Left renal pelvis (tissue), 4 donors: ENCODE measurements around the gene ATG101. TPM values are rescaled to one million over a fixed set of nuclear protein-coding genes. Genes with fewer than 3 reads are reported as not detected.
"Not testable (repeated sequence)": the region's sequence is repeated elsewhere in the genome, so short reads cannot be mapped to it uniquely, and the experiment has no call there.

Source experiments
- DNase-seq, 4 donors: peaks; one replicate each; pipeline ENCODE4 v3.0.0-alpha.2; 2013; ENCODE audit warnings: low read depth in 4 of 4, low spot score in 3 of 4
- polyA plus RNA-seq, 4 donors: library from polyadenylated mRNA; unstranded; fragments of 120-200 nt; gene quantifications; one replicate each; pipeline ENCODE4 v1.2.1, GENCODE V29; 2013; ENCODE audit not compliant: insufficient read length in 4 of 4

Gene ATG101
- polyA plus RNA-seq, 4 donors: 21.7 to 28.3 (median 25.6) TPM

DNA sequence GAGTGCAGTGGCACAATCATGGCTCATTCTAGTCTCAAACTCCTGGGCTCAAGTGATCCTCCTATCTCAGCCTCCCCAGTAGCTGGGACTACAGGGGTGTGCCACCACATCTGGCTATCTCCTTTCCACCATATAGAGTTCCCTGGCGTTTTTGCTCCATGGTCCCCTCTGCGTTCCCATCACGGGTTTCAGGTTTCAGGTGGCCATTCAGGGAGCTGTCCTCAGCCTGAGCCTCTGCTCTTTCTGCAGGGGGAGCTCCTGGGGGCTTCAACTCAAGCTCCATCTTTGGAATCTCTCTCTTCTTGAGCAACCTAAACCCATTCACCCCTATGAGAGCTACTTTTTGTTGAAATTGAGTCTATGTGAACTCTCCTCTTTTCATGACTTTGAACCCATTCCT is 21.3 kb downstream of the ATG101 start:
- no peak for DNase-seq

DNA sequence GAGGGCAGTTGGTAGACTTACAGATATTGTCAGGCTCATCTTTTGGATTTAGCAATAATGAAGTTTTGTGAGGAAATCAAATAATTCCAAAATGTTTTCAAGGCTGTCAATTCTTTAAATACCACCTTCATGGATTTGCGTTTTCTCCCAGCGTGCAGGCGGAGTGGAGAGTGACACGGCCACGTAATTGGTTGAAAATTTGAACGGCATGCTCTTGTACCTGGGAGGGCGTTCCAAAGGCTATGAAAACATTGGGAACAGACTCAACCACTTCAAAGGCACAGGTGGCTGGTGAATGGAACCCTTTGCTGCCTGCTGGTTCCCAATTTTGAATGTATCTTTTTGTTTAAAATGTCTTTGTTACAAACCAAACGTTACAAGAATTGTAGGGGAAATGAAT is 22.1 kb downstream of the ATG101 start:
- DNase-seq: no peak

DNA sequence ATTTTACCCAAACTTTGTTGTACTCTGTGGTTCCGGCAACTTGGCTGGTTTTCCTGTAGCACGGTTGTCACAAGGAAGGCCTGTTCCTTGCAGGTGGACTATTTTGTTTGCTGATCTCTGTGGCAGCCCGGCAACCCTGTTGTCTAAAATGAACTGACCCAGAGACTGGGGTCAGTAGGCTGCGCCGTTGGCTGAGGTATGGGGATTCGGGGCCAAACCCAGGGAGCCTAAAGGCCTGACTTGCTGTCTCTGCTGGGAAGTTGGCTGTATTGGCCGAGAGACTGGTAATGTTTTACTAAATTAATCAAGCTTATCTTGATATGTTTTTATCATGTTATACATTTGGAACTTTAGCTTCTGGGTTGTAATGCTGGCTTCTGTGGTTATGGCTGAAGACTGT is 23.6 kb downstream of the ATG101 start:
- DNase-seq: no peak

DNA sequence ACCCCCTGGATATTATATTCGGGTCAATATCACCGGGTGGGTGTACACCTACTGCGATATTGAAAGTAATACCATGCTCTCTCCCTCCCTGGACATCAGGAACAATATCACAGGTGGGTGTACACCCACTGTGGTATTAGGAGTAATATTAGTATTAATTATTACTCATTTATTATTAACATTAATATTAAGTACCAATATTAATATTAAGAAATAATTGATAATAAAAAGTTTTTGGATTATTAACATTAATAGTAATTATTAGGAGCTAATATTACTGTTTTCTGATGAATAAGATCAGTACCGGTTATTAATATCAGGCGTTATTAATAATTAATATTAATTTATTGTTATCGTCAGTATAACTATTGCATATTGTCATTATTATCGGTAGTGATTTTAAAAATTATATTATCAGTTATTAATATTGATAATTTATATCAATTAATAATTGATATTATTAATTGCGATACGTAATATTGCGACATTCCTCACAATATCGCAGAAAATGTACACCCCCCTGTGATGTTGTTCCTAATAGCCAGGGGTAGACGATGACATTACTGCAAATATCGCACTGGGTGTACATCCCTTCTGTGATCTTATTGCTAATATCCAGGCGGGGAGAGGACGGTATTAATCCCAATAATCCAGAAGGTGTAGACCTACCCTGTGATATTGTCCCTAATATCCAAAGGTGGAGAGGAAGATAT is 26.7 kb downstream of the ATG101 start:
- no peak for DNase-seq

DNA sequence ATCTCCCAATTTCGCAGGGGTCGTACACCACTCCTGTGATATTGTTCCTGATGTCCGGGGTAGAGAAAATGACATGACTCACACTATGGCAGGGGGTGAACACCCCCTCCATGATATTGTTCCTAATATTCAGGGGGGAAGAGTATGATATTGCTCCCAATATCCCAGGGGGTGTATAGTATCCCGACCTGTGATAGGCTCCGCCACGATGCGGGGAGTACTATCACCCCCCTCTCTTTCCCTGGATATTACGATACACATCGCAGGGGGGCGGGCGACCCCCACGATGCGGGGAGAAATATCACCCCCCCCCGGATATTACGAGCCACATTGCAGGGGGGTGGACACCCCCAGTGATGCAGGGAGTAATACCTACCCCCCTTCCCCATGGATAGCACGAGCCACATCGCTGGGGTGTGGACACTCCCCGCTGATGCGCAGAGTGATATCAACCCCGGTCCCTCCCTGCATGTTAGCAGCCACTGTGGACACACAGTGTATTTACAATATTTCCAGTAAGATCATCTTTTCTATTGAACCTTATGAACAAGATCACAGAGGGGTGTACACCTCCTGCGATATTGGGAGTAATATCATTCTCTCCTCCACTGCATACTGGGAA is 27.4 kb downstream of the ATG101 start:
- DNase-seq: no peak

DNA sequence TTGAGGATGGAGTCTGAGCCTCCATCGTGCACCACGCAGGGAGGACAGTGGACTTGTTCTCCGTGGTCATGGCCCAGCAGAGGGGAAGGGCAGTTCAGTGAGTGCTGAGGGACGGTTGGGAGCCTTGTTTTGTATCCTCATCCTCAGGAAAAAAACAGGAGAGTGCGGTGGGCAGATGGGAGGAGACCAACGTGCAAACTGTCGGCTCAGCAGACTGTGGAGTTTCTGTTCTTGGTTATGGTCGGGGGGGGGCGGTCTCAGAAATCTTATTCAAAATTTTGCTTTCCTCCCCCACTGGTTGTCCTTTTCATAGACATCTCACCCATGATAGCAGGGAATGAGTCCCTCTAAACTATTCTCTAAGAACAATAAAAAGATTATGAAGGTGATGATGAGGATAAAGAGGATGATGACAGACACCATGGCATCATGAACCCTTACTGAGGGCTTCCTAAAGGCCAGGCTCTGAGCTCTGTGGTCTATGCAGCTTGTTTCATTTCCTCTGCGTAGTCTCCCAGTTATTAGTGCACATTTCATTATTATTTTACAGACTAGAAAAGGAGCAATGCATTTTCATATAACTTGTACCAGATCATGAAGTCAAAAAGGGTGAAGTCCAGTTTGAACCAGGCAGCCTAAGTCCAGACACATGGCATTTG is 34.8 kb downstream of the ATG101 start:
- DNase-seq: not testable (repeated sequence)

DNA sequence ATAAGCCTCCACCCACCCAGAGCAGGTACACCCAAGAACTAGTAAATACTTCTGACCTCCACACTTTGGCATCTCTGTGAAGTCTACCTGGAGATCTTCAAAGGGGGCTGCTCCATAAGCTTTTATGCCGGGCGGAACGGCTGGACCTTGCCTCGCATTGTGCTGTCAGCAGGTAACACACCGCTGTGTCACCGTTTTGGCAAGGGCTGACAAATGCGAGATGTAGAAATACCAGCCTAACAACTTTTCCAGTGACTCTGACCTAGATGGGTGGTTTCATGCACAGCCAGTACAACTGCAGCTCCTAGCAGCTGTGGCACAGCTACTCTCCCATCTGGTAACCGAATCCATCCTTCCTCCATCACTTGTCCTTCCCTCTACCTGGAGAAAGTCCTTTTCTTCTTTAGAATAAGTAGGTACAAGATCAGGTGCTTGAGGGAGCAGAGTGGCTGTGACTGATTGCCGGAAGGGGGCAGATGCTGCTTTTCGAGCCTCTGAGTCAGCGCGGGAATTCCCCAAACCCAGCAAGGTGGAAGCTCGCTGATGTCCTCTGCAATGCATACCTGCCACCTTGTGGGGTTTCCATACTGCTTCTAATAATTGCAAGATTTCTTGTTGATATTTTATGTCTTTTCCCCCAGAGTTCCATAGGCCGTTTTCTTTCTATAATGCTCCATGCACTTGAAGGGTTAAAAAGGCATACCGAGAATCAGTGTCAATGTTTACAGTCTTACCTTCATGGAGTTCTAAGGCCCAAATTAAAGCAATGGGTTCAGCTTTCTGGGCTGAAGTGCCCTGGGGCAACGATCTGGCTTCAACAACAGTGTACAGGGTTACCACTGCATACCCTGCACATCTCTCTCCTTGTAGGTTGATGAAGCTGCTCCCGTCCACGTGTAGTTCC is 46.7 kb downstream of the ATG101 start:
- not testable (repeated sequence) for DNase-seq

DNA sequence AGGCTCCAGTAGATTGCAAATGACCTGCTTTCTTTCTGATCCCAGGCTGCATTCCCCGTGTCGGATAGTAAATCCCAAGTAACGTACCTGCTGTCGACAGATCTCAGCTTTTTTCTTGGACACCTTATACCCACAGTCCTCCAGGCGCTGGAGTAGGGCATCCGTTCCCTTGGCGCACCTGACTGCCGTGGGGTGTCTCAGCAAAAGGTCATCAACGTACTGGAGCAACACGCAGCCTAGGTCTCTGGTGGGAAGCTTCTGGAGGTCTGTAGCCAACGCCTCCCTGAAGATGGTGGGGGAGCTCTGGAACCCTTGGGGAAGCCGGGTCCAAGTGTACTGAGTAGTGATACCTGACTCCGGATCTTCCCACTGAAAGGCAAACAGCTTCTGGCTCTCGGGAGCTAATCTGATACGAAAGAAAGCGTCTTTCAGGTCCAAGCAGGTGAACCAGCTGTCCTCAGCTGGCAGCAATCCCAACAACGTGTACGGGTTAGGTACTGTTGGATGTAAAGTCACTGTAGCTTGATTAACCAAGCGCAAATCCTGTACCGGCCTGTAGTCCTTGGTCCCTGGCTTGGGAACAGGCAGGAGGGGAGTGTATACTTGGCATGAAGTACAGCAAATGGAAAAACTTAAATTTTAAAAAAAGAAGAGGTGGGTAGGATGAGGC is 48.2 kb downstream of the ATG101 start:
- not testable (repeated sequence) for DNase-seq

DNA sequence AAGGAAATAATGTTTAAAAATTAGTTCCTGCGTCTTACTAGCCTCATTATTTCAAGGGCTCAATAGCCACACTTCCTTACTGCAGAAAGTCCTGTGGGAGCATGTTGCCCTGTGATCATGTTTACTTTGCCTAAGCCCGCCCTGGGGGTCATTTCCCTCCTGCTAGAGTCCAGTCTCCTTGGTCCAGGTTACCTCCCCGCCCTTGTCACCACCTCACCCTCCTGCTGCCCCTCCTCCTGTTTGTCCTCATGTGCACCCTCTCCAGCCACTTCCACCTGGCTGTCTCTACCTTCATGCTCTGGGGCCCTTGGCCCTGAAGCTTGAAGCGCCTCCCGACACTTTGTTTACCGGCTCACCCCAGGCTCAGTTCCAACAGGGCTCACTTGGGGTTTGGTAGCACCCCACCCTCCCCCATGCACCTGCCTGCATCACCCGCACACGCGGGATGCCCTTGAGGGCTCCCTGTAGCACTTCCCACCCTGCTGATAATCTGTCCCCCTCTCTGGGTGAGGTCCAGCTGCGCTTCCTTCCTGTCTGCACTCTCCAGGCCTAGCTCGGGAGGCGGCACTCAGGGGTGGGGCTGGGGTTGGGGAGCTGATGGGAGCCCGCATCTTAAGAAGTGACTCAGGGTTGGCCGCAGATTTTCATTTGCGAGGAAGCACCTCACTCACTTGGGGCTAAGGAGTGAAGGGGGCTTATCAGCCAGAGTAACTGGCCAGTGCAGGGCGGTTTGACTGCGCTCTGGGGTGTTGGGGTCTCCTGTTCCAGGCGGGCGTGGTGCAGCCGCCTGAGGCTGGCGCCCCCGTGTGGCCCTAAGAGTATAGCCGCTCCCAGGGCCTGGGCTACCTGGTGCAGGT is 49.8 kb downstream of the ATG101 start:
- no peak for DNase-seq

DNA sequence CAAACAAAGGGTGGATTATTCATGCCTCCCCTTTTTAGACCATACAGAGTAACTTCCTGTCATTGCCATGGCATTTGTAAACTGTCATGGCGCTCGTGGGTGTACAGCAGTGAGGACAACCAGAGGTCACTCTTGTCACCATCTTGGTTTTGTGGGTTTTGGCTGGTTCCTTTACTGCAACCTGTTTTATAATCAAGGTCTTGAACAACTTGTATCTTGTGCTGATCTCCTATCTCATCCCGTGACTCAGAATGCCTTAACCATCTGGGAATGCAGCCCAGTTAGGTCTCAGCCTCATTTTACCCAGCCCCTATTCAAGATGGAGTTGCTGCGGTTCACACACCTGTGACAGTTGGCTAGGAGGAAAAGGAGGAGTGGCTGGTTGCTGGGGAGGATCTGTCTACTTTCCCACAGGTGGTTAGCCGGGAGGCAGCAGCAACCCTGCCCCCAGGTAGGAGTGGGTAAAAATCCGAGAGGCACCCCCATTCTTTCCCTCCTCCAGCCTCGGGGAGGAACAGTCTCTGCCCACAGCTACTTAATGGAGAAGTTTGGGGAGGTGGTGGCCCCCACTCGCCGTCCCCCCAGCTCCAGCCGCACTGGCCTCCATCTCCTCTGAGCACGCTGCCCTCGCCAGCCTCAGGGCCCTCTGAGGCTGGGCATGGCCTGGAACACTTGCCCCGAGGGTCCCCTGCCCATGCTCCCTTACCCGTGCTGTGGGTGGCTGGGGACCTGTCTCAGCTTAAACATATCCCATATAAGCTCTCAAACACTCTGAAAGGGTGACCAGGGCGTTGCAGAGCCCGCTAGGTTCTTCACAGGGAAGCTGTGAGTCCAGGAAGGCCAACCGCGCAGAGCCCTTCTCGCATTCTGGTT is 51.4 kb downstream of the ATG101 start:
- no peak for DNase-seq

DNA sequence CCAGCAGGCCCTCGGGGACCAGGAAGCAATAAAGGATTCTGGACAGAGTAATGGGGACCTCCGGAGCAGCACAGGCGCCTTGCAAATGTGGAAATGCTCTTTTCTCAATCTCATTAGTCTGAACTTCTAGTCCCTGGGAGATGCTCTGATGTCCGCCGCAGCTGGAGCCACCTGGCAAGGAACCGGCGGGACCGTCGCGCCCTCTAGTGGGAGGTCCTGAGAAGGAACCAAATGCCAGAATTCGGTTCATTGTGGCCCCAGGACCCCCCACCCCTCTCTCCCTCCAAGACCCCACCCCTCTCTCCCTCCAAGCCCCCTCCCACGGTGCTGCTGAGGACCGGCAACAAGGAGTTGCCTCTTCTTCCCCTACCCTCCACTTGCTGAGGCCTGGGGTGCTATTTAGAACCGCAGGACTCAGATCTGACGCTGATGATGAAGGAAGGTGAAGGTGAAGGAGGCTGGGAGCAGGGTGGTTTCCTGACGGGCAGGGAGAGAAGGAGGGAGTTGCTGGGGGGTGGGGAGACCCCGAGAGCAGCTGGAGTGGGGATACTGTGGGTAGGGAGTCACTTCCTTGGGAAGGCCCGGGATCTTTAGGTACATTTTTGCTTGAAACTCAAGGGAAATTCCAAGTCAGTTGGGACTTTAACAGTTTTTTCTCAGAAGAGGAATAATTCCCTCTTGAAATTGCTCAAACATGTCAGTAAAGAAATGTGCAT is 52.2 kb downstream of the ATG101 start:
- no peak for DNase-seq

DNA sequence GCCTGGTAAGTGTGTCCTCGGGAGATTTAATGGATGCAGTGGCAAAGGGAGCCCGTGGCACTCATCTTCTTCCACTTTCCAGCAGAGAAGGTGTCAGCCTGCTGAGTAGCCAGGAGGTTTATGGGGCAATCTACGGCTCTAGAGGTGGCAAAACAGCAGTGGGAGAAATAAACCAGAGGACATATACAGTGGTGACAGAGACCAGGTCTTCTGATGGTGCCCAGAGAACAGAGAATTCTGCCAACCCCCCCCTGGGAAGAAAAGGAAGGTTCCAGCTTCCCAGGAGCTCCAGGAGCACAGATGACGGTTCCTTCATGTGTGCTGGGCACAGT is 52.7 kb downstream of the ATG101 start:
- no peak for DNase-seq

DNA sequence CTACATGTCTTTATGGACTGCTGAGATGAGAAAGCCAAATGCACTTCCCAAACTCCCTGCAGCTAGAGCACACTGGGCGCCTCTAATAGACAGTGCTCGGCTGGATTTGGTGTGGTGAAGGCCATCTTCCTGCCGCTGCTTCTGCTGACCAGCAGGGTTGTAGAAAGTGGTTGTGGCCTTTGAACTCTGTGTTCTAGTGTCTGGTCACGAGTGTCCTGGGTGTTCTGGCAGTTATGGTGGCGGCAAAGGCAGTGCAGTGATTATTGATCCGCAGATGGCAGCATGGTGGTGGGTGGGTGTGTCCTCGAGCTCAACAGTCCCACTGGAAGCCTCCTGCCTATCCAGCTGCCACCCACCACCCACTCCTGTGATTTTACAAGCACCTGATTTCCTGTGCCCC is 53.1 kb downstream of the ATG101 start:
- DNase-seq: no peak

DNA sequence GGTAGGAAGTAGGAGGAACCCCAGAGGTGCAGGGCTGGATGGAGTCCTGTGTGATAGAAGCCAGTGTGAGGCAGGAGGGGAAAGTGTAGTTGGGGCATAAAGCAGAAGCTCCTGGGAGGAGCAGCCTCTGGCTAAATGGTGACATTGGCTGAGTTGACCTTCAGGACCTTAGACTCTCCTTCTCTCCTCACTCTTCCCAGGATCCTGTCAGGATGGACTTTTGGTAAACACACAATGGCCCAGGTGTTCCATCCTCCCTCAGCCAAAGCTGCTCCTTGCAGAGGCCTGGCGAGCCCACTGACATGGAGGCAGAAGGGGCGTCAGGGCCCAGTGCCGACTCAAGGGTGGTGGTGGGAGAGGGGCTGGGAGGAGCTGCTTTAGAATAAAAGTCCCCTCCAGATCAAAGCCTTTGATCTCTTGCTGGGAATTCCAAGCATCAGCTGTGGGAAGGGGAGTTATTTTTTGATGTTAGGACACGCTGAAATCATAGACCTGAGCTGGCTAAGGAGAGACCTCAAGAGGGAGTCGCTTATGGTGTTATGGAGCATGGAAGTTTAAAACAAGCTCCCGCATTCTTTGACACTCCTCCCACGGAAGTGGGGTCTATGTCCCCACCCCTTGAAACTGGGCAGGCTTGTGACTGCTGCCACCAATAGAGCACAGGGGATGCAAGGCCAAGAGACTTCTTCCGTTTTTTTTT is 53.9 kb downstream of the ATG101 start:
- DNase-seq: no peak

DNA sequence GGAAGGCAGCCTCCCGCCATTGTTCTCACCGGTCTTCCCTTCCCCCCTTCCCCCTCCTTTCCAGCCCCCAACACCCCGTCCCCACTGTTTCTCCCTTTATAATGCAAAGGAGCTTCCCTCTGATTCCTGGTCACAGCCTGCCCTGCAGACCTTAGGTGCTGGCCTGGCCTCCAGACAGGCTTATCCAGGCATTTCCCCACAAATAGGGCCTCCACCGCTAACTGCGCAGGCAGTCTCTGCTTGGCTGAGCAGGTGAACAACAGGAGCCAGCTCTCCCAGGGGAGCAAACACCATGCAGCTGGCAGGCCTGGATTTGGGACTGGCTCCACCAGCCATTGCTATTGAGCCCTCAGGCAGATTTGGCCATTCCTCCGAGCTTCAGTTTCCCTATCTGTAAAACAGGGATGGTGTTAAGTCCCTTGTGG is 55.7 kb downstream of the ATG101 start:
- no peak for DNase-seq

DNA sequence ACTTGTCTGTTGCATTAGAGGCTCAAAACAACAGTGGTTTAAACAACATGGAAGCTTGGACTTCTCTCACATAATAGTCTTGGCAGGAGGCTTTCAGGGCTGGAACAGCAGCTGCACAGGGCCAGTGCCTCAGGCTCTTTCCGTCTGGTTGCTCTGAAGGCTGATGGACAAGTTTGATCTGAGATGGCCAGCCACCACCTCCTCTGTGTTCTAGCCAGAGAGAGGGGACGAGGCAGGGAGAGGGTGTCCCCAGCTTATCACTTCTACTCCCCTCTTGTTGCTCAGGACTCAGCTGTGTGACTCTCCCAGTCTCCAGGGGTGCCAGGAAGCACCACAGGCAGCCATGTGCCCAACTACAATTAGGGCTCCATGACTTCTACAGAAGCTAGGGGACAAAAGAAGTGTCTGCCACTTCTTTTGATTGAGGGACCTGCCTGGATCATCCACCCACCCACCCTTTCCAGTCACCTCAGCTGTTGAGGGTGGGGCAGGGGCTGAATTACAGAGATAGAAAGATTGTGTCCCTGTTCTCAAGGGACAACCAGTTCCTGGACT is 56.3 kb downstream of the ATG101 start:
- DNase-seq: no peak
